ENCODE results near the gene CDKN1C. TPM values are rescaled to one million over a fixed set of nuclear protein-coding genes. Genes with fewer than 3 reads are reported as not detected.

The CDKN1C gene
- total and polyA plus RNA-seq, 2 experiments from 2014 or later = 0.38 to 0.43 TPM

DNA sequence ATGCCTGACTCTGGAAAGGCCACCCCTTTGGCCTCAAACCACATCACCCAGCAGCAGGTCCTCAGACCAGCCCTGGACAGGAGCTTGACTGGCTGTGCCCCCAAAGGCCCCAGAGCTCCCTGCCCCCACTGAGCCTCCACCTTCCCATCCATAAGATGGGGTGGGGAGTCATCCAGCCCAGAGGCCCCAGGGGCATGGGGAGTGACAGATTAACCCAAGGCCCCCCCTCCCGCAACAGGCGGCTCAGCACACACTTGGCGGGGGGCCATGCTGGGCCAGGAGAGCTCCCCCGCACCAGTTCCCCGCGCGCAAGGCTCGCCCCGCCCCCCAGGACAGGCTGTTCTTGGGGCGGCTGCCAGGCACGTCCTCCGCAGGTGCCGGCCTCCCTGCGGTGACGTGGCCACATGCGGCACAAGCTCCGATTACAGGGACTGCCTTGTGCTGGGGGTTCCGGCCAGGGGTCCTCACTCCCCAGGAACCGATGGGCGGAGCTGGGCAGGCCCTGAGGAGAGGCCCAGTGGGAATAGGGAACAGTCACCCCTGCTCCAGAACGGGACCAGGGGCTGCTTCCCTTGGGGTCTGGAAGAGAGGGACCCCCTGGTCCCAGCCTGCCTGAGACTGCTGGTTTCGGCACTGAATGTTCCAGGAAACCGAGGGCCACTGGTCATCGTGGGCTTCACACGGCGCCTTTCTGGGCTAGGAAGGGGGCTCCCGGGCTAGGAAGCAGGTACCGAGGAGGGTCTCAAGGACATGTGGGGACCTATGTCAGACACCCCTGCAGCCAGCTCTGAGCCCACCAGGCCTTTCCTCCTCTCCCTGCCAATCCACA lies 5.1 kb upstream of the CDKN1C start:
- Histone ChIP-seq H3K9ac (no peak overlapping the region), H3K27ac (no peak overlapping the region), H3K9me3 (ENCODE audit: low read depth) (no peaks in the 10 kb centered on the region), H3K4me3 (no peak overlapping the region), H3K79me2 (ENCODE audit: insufficient read depth) (no peaks in the 10 kb centered on the region), H3K9me2 (ENCODE audit: insufficient read depth) (no peaks in the 10 kb centered on the region), H3K27me3 (replicated peaks; ENCODE audit: insufficient read depth) (no peaks in the 10 kb centered on the region), H3K36me3 (ENCODE audit: low read depth) (no peaks in the 10 kb centered on the region), H3K4me1 (ENCODE audit: insufficient read depth) (0 out of 2 replicates have a peak, but pooled peaks cover 6% of the 10 kb centered on the region), H3K4me2 (ENCODE audit: unreplicated experiment) (no peak overlapping the region), H2AFZ (no peak overlapping the region), H3F3A (ENCODE audit: insufficient read depth) (no peaks in the 10 kb centered on the region), H4K20me1 (ENCODE audit: insufficient read depth) (no peaks in the 10 kb centered on the region)
- no peak for DNase-seq
- in situ Hi-C loops (cut with MboI) = loop anchor here (10.0 to 25.0 kb wide), 3 partner anchors 456 to 703 kb away; partner anchors contain the start of genes C11orf21 and TSPAN32
- 57 to 65% methylated on average over 14 to 28 of the region's 28 CpGs for WGBS, 2 experiments (ENCODE audit: low coverage in 1 of 2, low lambda C conversion rate in 2 of 2, missing lambda C conversion rate in 2 of 2)
- TF ChIP-seq EZH2 (IDR thresholded peaks at IDR 0.05; ENCODE audit: insufficient read depth, poor library complexity, severe bottlenecking) (no peak), EZH2phosphoT487 (IDR thresholded peaks at IDR 0.05; ENCODE audit: insufficient read depth, low read depth) (no peak)

- DNase-seq = no peak
- Histone ChIP-seq H2AFZ (no peak overlapping the region), H3K27ac (no peak overlapping the region), H3K9ac (no peak overlapping the region), H3K9me2 (ENCODE audit: insufficient read depth) (no peaks in the 10 kb centered on the region), H3K27me3 (replicated peaks; ENCODE audit: insufficient read depth) (no peaks in the 10 kb centered on the region), H3K79me2 (ENCODE audit: insufficient read depth) (no peaks in the 10 kb centered on the region), H4K20me1 (ENCODE audit: insufficient read depth) (no peaks in the 10 kb centered on the region), H3K9me3 (ENCODE audit: low read depth) (no peaks in the 10 kb centered on the region), H3F3A (ENCODE audit: insufficient read depth) (no peaks in the 10 kb centered on the region), H3K4me2 (ENCODE audit: unreplicated experiment) (no peak overlapping the region), H3K36me3 (ENCODE audit: low read depth) (no peaks in the 10 kb centered on the region), H3K4me3 (no peak overlapping the region), H3K4me1 (ENCODE audit: insufficient read depth) (0 out of 2 replicates have a peak, but pooled peaks cover 6% of the 10 kb centered on the region)
- TF ChIP-seq EZH2phosphoT487 (IDR thresholded peaks at IDR 0.05; ENCODE audit: insufficient read depth, low read depth) (no peak), EZH2 (IDR thresholded peaks at IDR 0.05; ENCODE audit: insufficient read depth, poor library complexity, severe bottlenecking) (no peak)
- WGBS, 2 experiments (ENCODE audit: low coverage in 1 of 2, low lambda C conversion rate in 2 of 2, missing lambda C conversion rate in 2 of 2) = 71 to 73% methylated on average over 16 of the region's 16 CpGs
- in situ Hi-C loops (cut with MboI) = loop anchor here (5.0 to 25.0 kb wide), 4 partner anchors 357 to 702 kb away; partner anchors contain the start of genes C11orf21 and TSPAN32
These were observed 4.0 kb upstream of the CDKN1C start for GRCh38 chr11:2889362-2890273.

DNA sequence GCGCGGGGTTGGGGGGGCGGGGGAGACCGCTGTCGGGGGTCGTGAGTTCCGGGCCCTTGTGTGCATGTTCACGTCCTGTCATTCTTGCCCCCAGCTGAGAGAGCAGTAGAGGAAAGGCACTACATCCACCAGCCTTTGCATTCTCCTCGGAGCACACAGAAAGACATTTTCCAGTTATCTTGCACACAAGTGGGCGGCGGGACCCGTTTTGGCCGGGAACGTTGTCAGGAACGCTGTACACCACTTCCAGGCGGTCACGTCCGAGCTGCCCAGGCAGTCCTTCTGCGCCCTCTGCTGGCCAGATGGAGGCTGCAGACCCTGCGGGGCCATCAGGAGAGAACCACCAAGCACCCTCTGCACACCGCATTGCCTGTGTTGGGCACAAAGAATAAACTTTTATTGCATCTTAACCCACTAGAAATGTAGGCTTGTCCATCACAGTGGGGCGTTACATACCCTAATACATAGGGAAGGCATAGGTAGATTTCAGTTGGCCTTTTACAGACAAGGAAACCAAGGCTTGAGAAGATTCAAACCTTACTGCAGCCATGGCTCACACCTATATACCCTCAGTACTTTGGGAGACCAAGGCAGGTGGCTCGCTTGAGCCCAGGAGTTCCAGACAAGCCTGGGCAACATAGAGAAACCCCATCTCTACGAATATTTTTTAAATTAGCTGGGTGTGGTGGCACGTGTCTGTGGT lies 2.8 kb upstream of the CDKN1C start:
- Histone ChIP-seq H3K9ac (no peak overlapping the region), H3K27ac (no peak overlapping the region), H3K4me3 (no peak overlapping the region), H3K4me1 (ENCODE audit: insufficient read depth) (0 out of 2 replicates have a peak, but pooled peaks cover 6% of the 10 kb centered on the region), H3K36me3 (ENCODE audit: low read depth) (no peaks in the 10 kb centered on the region), H3K9me2 (ENCODE audit: insufficient read depth) (no peaks in the 10 kb centered on the region), H2AFZ (no peak overlapping the region), H4K20me1 (ENCODE audit: insufficient read depth) (no peaks in the 10 kb centered on the region), H3K79me2 (ENCODE audit: insufficient read depth) (no peaks in the 10 kb centered on the region), H3F3A (ENCODE audit: insufficient read depth) (no peaks in the 10 kb centered on the region), H3K27me3 (replicated peaks; ENCODE audit: insufficient read depth) (peaks cover 9% of the 10 kb centered on the region), H3K9me3 (ENCODE audit: low read depth) (no peaks in the 10 kb centered on the region), H3K4me2 (ENCODE audit: unreplicated experiment) (no peak overlapping the region)
- 18 to 30% methylated on average over 19 to 25 of the region's 25 CpGs for WGBS, 2 experiments (ENCODE audit: low coverage in 1 of 2, low lambda C conversion rate in 2 of 2, missing lambda C conversion rate in 2 of 2)
- in situ Hi-C loops (cut with MboI) = loop anchor here (5.0 to 25.0 kb wide), 3 partner anchors 356 to 701 kb away; partner anchors contain the start of genes C11orf21 and TSPAN32
- DNase-seq = peak; percentile 91
- TF ChIP-seq EZH2phosphoT487 (IDR thresholded peaks at IDR 0.05; ENCODE audit: insufficient read depth, low read depth) (no peak), EZH2 (IDR thresholded peaks at IDR 0.05; ENCODE audit: insufficient read depth, poor library complexity, severe bottlenecking) (no peak)

Measured in GM23248 (cell line).